ENCODE measurements around the gene GLS2. TPM values are rescaled to one million over a fixed set of nuclear protein-coding genes. Genes with fewer than 3 reads are reported as not detected.

Gene GLS2
- total and polyA plus RNA-seq, 9 of the 15 experiments (the other 6 are each of a cell fraction or from before 2014, with no cell fraction given), result 0.11 TPM; not detected in 8

GRCh38 chr12:56521209-56521589, 33.2 kb upstream of the GLS2 start:
- Histone ChIP-seq H2AFZ (ENCODE audit: low read depth, low read length) (peak overlapping the region; percentile 34; the same call in 1 of the 2 replicates), H3K9ac (ENCODE audit: insufficient read depth in 1 of 2, low read depth in 2 of 2, low read length in 2 of 2) (no peak overlapping the region), H3K36me3 (ENCODE audit: control insufficient read depth, insufficient read depth, low read length) (no peaks in the 10 kb centered on the region), H3K79me2 (ENCODE audit: control insufficient read depth, insufficient read depth, low read length) (no peaks in the 10 kb centered on the region), H3K9me3 (replicated peaks; ENCODE audit: control insufficient read depth, insufficient read depth, low read depth, low read length) (no peaks in the 10 kb centered on the region), H3K27me3 (ENCODE audit: control insufficient read depth in 2 of 2, insufficient read depth in 2 of 2, low read length in 2 of 2) (no peaks in the 10 kb centered on the region), H3K4me2 (ENCODE audit: insufficient read depth, low read length) (0 out of 2 replicates have a peak overlapping the region, but pooled peaks have one; percentile 46), H3K4me1 (replicated peaks in 1 of 2; ENCODE audit: control insufficient read depth in 2 of 2, insufficient read depth in 2 of 2, low read length in 2 of 2) (peaks cover 3 to 7% of the 10 kb centered on the region in 2 experiments; a peak in 1 of 5 replicates), H4K20me1 (replicated peaks; ENCODE audit: control insufficient read depth, insufficient read depth, low read length) (no peaks in the 10 kb centered on the region), H3K9me1 (ENCODE audit: control insufficient read depth, insufficient read depth, low read length) (no peaks in the 10 kb centered on the region), H3K4me3 (no peak overlapping the region; the same call in 1 of the 2 replicates), H3K27ac (ENCODE audit: extremely low read depth, low read depth, low read length) (no peak overlapping the region)
- intact Hi-C loops (cut with micrococcal nuclease), result no loop called here
- 52% methylated on average over 5 of the region's 8 CpGs for WGBS (ENCODE audit: insufficient coverage, low coverage, missing lambda C conversion rate)
- TF ChIP-seq EGR1 (conservative IDR thresholded peaks at IDR 0.05) (peak; percentile 50; the same call in 1 of the 2 replicates), ZNF384 (IDR thresholded peaks at IDR 0.05; ENCODE audit: low read depth, low read length) (peak; percentile 17; the same call in 1 of the 2 replicates), FOXK1 (CRISPR knock-in tag; IDR thresholded peaks at IDR 0.05; ENCODE audit: borderline replicate concordance) (no peak)
- in situ Hi-C loops (cut with MboI), result loop anchor here (5.0 kb wide), 1 partner anchor 41 kb away; no protein-coding TSS in a partner anchor
- no TSS peak for BruUV-seq (replicated peaks)
- ChIA-PET CTCF (ENCODE audit: low intra/inter-chr PET ratio) (no interaction called here), POLR2A (interaction anchor here (0.8 to 1.4 kb wide), 3 partner anchors 13 to 18 kb away, joined by 3 to 5 read pairs (median 4); no protein-coding TSS in a partner anchor)
- FAIRE-seq, result no peak
- no peak for DNase-seq (ENCODE audit: extremely low read depth in 1 of 4, low spot score in 3 of 4)
- no peak; the same call in 1 of the 3 replicates for ATAC-seq

- Histone ChIP-seq H3K9me1 (ENCODE audit: control insufficient read depth, insufficient read depth, low read length) (no peaks in the 10 kb centered on the region), H3K4me1 (replicated peaks in 1 of 2; ENCODE audit: control insufficient read depth in 2 of 2, insufficient read depth in 2 of 2, low read length in 2 of 2) (peaks cover 3 to 7% of the 10 kb centered on the region in 2 experiments; a peak in 1 of 5 replicates), H3K36me3 (ENCODE audit: control insufficient read depth, insufficient read depth, low read length) (no peaks in the 10 kb centered on the region), H3K9me3 (replicated peaks; ENCODE audit: control insufficient read depth, insufficient read depth, low read depth, low read length) (no peaks in the 10 kb centered on the region), H3K27ac (ENCODE audit: extremely low read depth, low read depth, low read length) (no peak overlapping the region), H3K4me2 (ENCODE audit: insufficient read depth, low read length) (no peak overlapping the region), H3K79me2 (ENCODE audit: control insufficient read depth, insufficient read depth, low read length) (no peaks in the 10 kb centered on the region), H3K4me3 (no peak overlapping the region), H3K27me3 (ENCODE audit: control insufficient read depth in 2 of 2, insufficient read depth in 2 of 2, low read length in 2 of 2) (no peaks in the 10 kb centered on the region), H3K9ac (ENCODE audit: insufficient read depth in 1 of 2, low read depth in 2 of 2, low read length in 2 of 2) (no peak overlapping the region), H2AFZ (ENCODE audit: low read depth, low read length) (no peak overlapping the region), H4K20me1 (replicated peaks; ENCODE audit: control insufficient read depth, insufficient read depth, low read length) (no peaks in the 10 kb centered on the region)
- in situ Hi-C loops (cut with MboI), result loop anchor here (5.0 kb wide), 1 partner anchor 42 kb away; no protein-coding TSS in a partner anchor
- ChIA-PET CTCF (ENCODE audit: low intra/inter-chr PET ratio) (no interaction called here), POLR2A (interaction anchor here (1.4 kb wide), 1 partner anchor 16 kb away, joined by 5 read pairs; no protein-coding TSS in a partner anchor)
- no TSS peak for BruUV-seq (replicated peaks)
- intact Hi-C loops (cut with micrococcal nuclease), result no loop called here
- DNase-seq (ENCODE audit: extremely low read depth in 1 of 4, low spot score in 3 of 4) (no peak), ATAC-seq (no peak), FAIRE-seq (no peak)
- TF ChIP-seq PTBP1 (IDR thresholded peaks at IDR 0.05; ENCODE audit: low read depth, low read length), result no peak
- TF ChIP-seq DPF2 (IDR thresholded peaks at IDR 0.05), result no peak
- no peak for TF ChIP-seq HCFC1 (IDR thresholded peaks at IDR 0.05; ENCODE audit: low read depth, low read length)
- no peak for TF ChIP-seq HNRNPLL (IDR thresholded peaks at IDR 0.05; ENCODE audit: low read depth, low read length, poor library complexity, severe bottlenecking)
- no peak for TF ChIP-seq FIP1L1 (IDR thresholded peaks at IDR 0.05; ENCODE audit: low read depth, low read length, poor library complexity, severe bottlenecking)
- no peak for TF ChIP-seq SP2 (IDR thresholded peaks at IDR 0.05; ENCODE audit: extremely low read depth, low read depth, low read length, poor library complexity, severe bottlenecking)
- TF ChIP-seq ZC3H11A (IDR thresholded peaks at IDR 0.05; ENCODE audit: low read depth, low read length), result no peak
- TF ChIP-seq ZNF41 (CRISPR knock-in tag; conservative IDR thresholded peaks at IDR 0.05), result no peak
- TF ChIP-seq MECOM (CRISPR knock-in tag; IDR thresholded peaks at IDR 0.05), result no peak
- TF ChIP-seq ARID3A (IDR thresholded peaks at IDR 0.05; ENCODE audit: borderline replicate concordance, low read depth, low read length), result no peak
- no peak for TF ChIP-seq TAL1 (IDR thresholded peaks at IDR 0.05)
- no peak for TF ChIP-seq CBFA2T3 (IDR thresholded peaks at IDR 0.05)
- 50% methylated on average over 1 of the region's 1 CpG for WGBS (ENCODE audit: insufficient coverage, low coverage, missing lambda C conversion rate)
Measured at GRCh38 chr12:56520506-56520905, 32.5 kb upstream of the GLS2 start.

Data from K562 (cell line).